ENCODE measurements around the gene CAMKK1. TPM values are rescaled to one million over a fixed set of nuclear protein-coding genes. Genes with fewer than 3 reads are reported as not detected.
A peak's percentile ranks its signal among the peaks of the same experiment; 100 is the strongest.

Gene CAMKK1
- total and polyA plus RNA-seq, 11 donors, result 2.0 to 6.8 (median 4.2) TPM

DNA sequence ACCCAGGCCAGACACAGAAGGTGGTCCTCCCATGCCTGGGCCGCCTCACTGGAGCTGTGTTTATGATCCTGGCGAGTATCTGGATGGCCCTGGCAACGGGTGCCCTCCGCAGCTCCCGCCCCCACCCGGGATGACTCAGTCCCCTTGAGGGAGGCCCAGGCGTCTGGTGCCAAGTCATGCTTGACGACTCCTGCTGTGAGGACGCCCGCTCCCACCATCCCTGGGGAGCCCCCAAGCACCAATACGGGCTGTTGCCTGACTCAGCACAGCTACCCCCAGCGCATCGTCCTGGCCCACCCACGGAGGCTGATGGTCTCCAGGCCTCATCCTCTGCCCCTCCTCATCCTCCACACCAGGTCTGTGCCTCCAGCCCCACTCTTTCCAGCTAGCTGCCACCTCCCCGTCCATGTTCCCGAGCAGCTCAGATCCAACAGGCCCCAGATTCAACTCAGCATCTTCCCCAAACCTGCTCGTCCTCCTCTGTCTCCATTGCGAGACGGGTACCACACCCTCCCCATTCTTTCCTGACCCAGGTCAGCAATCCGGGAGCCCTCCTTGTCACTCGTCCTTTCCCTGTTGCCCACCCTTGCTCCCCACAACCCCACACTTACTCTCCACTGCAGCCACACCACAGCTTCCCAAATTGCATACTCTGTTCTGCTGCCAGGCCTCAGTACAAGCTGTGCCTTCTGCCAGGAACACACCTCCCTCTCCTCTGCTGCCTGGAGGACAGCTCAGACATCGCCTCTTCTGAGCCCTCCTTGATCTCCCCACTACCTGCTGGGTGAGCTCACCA is 2.6 kb downstream of the CAMKK1 start:
- intact Hi-C loops (cut with DNase I), result no loop called here
- DNase-seq (peak in 4 of 5 donors; percentile 55 to 84 (median 74)), ATAC-seq (peak in 3 of 4 donors; percentile 1 to 8 (median 3))
- no peaks in the 10 kb centered on the region for H3K27me3 ChIP-seq
- 69 to 80% (median 74%) methylated on average over 12 to 22 of the region's 22 CpGs for WGBS, 4 donors
- H3K4me1 ChIP-seq, result peaks cover 4 to 88% (median 71%) of the 10 kb centered on the region in 12 donors
- TF ChIP-seq, protein P1, sequence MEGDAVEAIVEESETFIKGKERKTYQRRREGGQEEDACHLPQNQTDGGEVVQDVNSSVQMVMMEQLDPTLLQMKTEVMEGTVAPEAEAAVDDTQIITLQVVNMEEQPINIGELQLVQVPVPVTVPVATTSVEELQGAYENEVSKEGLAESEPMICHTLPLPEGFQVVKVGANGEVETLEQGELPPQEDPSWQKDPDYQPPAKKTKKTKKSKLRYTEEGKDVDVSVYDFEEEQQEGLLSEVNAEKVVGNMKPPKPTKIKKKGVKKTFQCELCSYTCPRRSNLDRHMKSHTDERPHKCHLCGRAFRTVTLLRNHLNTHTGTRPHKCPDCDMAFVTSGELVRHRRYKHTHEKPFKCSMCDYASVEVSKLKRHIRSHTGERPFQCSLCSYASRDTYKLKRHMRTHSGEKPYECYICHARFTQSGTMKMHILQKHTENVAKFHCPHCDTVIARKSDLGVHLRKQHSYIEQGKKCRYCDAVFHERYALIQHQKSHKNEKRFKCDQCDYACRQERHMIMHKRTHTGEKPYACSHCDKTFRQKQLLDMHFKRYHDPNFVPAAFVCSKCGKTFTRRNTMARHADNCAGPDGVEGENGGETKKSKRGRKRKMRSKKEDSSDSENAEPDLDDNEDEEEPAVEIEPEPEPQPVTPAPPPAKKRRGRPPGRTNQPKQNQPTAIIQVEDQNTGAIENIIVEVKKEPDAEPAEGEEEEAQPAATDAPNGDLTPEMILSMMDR (IDR thresholded peaks at IDR 0.05), result no peak
- no peak for TF ChIP-seq POLR2A (IDR thresholded peaks at IDR 0.05)
- no peaks in the 10 kb centered on the region for H3K9me3 ChIP-seq
- H3K27ac ChIP-seq, result peak overlapping the region in 7 of 12 donors; percentile 19 to 92 (median 73)
- H3K36me3 ChIP-seq, result peaks cover 0 to 2% (median 0%) of the 10 kb centered on the region in 9 donors
- H3K4me3 ChIP-seq, result no peak overlapping the region

DNA sequence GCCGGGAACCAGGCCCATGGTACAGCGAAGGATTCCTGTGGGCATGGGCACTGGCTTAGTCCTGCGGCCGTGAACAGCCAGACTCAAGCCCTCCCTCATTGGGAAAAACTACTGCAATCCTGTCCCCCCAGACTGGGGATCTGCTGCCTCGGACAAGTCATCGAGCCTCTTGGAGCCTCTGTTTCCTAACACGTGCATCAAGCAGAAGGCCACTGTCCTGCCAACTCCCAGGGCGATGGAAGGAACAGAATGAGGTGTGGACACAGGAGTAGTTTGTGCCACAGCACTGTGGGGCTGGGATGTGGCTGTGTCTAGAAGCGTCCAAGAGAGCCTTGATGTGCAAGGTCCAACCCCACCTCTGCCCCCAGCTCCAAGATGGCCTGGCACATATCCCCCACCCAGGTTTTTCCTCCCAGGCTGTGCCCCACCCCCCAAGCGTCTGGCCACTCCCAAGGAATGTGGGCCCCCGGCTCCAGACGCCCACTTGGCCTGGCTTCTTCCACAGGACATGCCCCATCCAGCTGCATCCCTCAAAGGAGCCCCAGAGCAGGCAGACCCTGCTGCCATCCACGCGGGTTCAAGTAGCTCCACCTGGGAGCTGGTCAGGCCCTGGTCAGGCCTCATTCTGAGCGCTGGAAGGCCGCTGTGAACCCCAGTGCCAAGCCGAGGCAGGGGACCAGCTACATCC is 3.4 kb downstream of the CAMKK1 start:
- peaks cover 4 to 80% (median 64%) of the 10 kb centered on the region in 12 donors for H3K4me1 ChIP-seq
- ATAC-seq, result no peak
- WGBS, 4 donors, result 86 to 95% (median 87%) methylated on average over 13 to 17 of the region's 17 CpGs
- TF ChIP-seq, protein P1 (IDR thresholded peaks at IDR 0.05), result no peak
- no peak for TF ChIP-seq POLR2A (IDR thresholded peaks at IDR 0.05)
- peaks cover 0 to 10% (median 8%) of the 10 kb centered on the region in 9 donors for H3K36me3 ChIP-seq
- H3K27ac ChIP-seq, result peak overlapping the region in 9 of 12 donors; percentile 52 to 92 (median 74)
- no peak overlapping the region for H3K4me3 ChIP-seq
- no peaks in the 10 kb centered on the region for H3K9me3 ChIP-seq
- intact Hi-C loops (cut with DNase I), result no loop called here
- no peaks in the 10 kb centered on the region for H3K27me3 ChIP-seq
- DNase-seq, result no peak

DNA sequence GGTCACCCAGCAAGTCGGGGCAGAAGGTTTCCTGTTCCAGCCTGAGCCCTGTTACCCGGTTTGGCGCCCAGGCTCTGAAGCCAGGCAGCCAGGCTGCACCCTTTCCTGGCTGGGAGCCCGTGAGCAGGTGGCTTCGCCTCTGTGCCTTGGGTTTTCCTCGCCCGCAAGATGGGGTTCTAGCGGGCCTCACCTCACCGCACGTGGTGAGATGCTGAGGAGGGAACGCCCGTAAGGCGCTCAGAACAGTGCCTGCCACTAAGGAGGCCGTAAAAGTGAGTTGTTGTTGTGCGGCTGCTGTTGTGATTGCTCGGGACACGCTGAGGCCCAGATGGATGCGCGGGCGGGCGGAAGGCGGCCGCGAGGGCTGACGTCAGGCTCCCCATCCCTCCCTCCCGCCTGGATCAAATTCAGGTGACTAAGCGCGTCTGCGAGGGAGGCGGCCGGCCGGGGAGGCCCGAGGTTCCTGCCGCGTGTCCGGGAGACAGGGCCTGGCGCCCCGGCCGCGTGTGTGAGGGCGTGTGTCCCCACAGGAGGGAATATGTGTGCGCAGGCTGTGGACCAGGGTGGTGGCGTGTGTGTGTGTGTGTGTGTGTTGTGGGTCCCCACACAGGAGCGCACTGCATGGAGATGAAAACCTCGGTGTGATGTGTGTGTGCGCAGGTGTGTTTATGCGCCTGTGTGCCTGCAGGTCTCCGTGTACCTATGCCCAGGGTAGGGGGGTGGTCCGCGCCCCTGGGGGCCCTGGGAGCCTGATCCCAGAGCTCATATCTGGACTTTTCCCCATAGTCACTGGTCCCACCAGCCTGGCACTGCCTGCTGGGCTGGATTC is 4.3 kb downstream of the CAMKK1 start:
- Histone ChIP-seq H3K36me3 (peaks cover 0 to 19% (median 13%) of the 10 kb centered on the region in 9 donors), H3K27me3 (no peaks in the 10 kb centered on the region), H3K27ac (peak overlapping the region; percentile 22 to 92 (median 80)), H3K4me3 (peak overlapping the region in 1 of 12 donors; percentile 8), H3K4me1 (peaks cover 0 to 71% (median 55%) of the 10 kb centered on the region in 12 donors), H3K9me3 (no peaks in the 10 kb centered on the region)
- intact Hi-C loops (cut with DNase I), result no loop called here
- ATAC-seq (peak; percentile 9 to 59 (median 32)), DNase-seq (peak; percentile 80 to 88 (median 85))
- TF ChIP-seq POLR2A (IDR thresholded peaks at IDR 0.05), result peak in 1 of 2 donors; percentile 33
- TF ChIP-seq, protein P1 (IDR thresholded peaks at IDR 0.05), result no peak
- WGBS, 4 donors, result 51 to 64% (median 62%) methylated on average over 6 to 50 of the region's 50 CpGs
